ENCODE results near the gene ALKBH6. TPM values are rescaled to one million over a fixed set of nuclear protein-coding genes. Genes with fewer than 3 reads are reported as not detected.

ALKBH6 gene
- polyA plus RNA-seq, 1 experiment: 17.5 TPM

- ChIA-PET POLR2A (no interaction called here), CTCF (interaction anchor here (1.0 to 1.2 kb wide), 2 partner anchors 10 to 16 kb away, joined by 3 read pairs; partner anchors contain the start of gene ALKBH6)
- no peaks in the 10 kb centered on the region for H3K27me3 ChIP-seq (ENCODE audit: control insufficient read depth, insufficient read depth, low read length)
- no peak for DNase-seq (ENCODE audit: low read depth)
- H3K4me3 ChIP-seq (ENCODE audit: low read depth, low read length): no peak overlapping the region
- peaks cover 19% of the 10 kb centered on the region for H3K36me3 ChIP-seq (ENCODE audit: control insufficient read depth, insufficient read depth, low read length)
- peak; percentile 41 for TF ChIP-seq CTCF (IDR thresholded peaks at IDR 0.05; ENCODE audit: insufficient read depth, low read depth, low read length)
Observed at GRCh38 chr19:36030264-36031148, 16.5 kb upstream of the ALKBH6 start.

- Histone ChIP-seq H3K27me3 (ENCODE audit: control insufficient read depth, insufficient read depth, low read length) (no peaks in the 10 kb centered on the region), H3K4me3 (ENCODE audit: low read depth, low read length) (no peak overlapping the region), H3K36me3 (ENCODE audit: control insufficient read depth, insufficient read depth, low read length) (peaks cover 33% of the 10 kb centered on the region)
- DNase-seq (ENCODE audit: low read depth): no peak
- no peak for TF ChIP-seq CTCF (IDR thresholded peaks at IDR 0.05; ENCODE audit: insufficient read depth, low read depth, low read length)
- POLR2A ChIA-PET: no interaction called here
- CTCF ChIA-PET: interaction anchor here (0.6 to 1.3 kb wide), 2 partner anchors 13 to 15 kb away, joined by 3 read pairs; partner anchors contain the start of gene ALKBH6
Observed at GRCh38 chr19:36028313-36029041, 14.5 kb upstream of the ALKBH6 start.

- ChIA-PET POLR2A (no interaction called here), CTCF (interaction anchor here (1.3 kb wide), 1 partner anchor 14 kb away, joined by 3 read pairs; the partner anchor contains the start of gene ALKBH6)
- no peak for TF ChIP-seq CTCF (IDR thresholded peaks at IDR 0.05; ENCODE audit: insufficient read depth, low read depth, low read length)
- Histone ChIP-seq H3K4me3 (ENCODE audit: low read depth, low read length) (no peak overlapping the region), H3K27me3 (ENCODE audit: control insufficient read depth, insufficient read depth, low read length) (no peaks in the 10 kb centered on the region), H3K36me3 (ENCODE audit: control insufficient read depth, insufficient read depth, low read length) (peaks cover 34% of the 10 kb centered on the region)
- no peak for DNase-seq (ENCODE audit: low read depth)
Observed at GRCh38 chr19:36027696-36028095, 13.7 kb upstream of the ALKBH6 start.

- Histone ChIP-seq H3K4me3 (ENCODE audit: low read depth, low read length) (no peak overlapping the region), H3K27me3 (ENCODE audit: control insufficient read depth, insufficient read depth, low read length) (no peaks in the 10 kb centered on the region), H3K36me3 (ENCODE audit: control insufficient read depth, insufficient read depth, low read length) (peaks cover 39% of the 10 kb centered on the region)
- ChIA-PET POLR2A (no interaction called here), CTCF (no interaction called here)
- TF ChIP-seq CTCF (IDR thresholded peaks at IDR 0.05; ENCODE audit: insufficient read depth, low read depth, low read length): no peak
- no peak for DNase-seq (ENCODE audit: low read depth)
Observed at GRCh38 chr19:36026091-36026876, 12.3 kb upstream of the ALKBH6 start.
